NCI-H524 treated with DMSO at 0.1 percent for 48 hours (cell line): ENCODE measurements around the gene RAVER2.
"Not testable (repeated sequence)": the region's sequence is repeated elsewhere in the genome, so short reads cannot be mapped to it uniquely, and the experiment has no call there.

Experiments
- DNase-seq: peaks from one replicate; lab custom pipeline; 2025; lab: John Stamatoyannopoulos, UW

Gene RAVER2, protein sequence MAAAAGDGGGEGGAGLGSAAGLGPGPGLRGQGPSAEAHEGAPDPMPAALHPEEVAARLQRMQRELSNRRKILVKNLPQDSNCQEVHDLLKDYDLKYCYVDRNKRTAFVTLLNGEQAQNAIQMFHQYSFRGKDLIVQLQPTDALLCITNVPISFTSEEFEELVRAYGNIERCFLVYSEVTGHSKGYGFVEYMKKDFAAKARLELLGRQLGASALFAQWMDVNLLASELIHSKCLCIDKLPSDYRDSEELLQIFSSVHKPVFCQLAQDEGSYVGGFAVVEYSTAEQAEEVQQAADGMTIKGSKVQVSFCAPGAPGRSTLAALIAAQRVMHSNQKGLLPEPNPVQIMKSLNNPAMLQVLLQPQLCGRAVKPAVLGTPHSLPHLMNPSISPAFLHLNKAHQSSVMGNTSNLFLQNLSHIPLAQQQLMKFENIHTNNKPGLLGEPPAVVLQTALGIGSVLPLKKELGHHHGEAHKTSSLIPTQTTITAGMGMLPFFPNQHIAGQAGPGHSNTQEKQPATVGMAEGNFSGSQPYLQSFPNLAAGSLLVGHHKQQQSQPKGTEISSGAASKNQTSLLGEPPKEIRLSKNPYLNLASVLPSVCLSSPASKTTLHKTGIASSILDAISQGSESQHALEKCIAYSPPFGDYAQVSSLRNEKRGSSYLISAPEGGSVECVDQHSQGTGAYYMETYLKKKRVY

DNA sequence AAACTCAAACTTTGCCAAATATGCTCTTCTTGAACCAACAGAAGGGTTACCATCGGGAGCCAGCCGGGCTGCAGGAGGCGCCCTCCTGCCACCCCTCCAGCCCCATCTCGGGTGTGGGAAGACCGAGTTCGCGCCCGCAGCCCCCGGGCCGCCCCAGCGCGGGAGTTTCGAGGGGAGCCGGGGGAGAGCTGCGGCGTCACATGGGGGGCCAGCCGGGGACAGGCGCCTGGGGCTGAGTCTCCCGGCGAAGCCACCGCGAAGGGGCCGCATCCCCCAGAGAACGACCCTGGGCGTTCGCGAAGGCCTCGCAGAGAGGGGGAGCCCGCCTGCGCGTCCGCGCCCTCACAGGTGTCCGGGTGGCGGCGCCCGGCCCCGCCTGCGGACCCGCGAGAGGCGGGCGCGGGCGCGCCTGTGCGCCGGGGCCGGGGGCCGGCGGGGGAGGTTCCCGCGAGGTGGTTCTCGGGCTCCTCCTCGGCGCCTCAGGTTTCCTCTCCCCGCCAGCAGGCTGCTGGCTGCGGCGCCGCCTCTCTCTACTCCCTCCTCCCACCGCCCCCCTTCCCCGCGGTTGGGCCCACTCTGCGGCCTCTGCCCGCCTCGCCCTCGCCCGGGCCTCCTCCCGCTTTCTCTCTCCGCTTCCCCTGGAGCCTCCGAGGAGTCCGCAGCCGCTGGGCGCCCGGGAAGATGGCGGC, at the start of gene RAVER2:
RAVER2 (plus strand) TSS at position 584 of the 689 bp plus-strand sequence; CDS start at position 682, 98 bp downstream.
- DNase-seq, result no peak

DNA sequence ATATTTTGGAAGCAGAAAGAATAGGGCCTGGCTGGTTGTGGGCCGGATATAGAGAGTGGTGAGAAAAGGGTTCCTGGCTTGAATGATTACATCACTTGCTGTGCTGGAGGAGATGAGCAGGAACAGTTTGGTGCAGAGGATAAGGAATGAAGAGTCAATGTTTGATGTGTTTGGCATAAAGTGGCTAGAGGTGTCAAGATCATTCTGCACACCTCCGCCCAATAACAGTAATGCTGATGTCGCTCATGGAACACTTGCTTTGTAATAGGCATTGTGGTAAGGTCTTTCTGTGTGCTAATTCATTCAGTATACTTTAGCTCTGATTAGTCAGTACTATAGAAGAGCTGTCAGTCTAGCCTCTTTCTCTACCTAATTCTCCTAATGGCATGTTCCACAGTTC, 48.0 kb upstream of the RAVER2 start:
- no peak for DNase-seq

DNA sequence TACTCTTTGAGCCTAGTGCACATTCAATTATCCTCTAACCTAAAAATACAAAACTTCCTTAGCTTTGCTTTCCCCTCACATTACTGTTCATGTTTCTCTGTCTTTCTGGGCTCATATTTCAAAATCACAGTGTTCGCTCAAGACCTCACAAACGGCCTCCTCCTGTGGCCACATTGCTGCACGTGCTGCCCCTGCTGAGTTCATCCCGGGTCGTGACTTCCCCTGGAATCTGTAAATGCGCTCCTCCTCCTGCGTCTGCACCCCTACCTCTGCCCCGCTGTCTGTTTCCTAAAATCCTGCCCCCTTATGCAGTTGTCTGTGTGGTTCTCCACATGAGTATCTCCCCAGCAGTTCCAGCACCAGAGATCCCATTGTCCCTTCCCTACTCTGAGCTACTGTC, 45.5 kb upstream of the RAVER2 start:
- no peak for DNase-seq

DNA sequence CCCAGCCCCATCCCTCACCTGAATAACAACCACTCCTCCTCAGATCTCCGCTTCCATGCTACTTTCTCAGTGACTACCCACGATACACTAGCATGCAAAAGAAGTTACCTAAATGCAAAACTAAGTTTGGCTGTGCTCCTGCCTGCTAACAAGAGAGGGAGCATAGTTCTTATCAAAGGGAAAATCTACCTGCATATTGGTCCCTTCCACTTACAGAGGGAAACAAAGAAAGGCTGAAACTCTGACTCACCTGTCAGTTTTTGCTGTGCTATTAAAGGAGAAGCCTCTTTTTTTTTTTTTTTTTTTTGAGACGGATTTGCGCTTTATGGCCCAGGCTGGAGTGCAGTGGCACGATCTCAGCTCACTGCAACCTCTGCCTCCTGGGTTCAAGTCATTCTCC, 43.8 kb upstream of the RAVER2 start:
- DNase-seq, result no peak

DNA sequence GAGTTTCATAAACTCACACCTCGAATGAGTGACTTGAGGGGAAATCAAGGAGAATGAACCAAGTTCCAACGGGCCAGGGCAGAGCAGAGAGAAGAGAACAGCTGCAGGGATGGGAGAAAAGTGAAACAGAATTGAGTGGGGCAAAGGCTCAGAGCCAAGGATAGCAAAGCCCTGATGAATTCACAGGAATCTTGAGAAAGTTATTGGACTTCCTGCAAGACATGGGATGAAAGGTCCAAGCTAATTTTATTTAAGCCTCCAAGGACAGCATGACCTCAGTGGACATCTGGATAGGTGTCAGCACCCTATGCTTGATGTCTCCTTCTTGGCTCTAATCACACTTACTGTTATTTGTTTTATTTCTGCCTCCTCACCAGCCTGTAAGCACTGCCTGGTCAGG, 43.0 kb upstream of the RAVER2 start:
- DNase-seq, result no peak

DNA sequence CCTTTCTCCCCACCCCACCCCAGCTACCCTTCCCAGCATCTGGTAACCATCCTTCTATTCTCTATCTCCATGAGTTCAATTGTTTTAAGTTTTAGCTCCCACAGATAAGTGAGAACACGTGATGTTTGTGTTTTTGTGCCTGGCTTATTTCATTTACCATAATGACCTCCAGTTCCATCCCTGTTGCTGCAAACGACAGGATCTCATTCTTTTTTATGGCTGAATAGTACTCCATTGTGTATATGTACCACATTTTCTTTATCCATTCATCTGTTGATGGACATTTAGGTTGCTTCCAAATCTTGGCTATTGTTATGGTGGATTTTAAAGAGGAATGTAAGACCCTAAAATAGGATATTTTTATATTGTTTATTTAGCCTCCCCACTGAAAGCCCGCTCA, 42.2 kb upstream of the RAVER2 start:
- DNase-seq, result not testable (repeated sequence)

DNA sequence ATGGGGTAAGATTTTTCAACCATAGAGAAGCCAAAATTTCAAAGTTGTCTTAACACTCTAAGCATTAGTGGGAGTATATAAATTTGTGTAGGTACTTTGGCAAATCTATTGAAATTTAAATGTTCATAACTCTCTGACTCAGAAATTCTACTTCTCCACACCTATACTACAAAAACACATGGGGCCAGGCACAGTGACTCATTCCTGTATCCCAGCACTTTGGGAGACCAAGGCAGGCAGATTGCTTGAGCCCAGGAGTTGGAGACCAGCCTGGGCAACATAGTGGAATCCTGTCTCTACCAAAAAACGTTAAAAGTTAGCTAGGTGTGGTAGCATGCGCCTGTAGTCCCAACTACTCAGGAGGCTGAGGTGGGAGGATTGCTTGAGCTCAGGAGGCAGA, 41.3 kb upstream of the RAVER2 start:
- no peak for DNase-seq

DNA sequence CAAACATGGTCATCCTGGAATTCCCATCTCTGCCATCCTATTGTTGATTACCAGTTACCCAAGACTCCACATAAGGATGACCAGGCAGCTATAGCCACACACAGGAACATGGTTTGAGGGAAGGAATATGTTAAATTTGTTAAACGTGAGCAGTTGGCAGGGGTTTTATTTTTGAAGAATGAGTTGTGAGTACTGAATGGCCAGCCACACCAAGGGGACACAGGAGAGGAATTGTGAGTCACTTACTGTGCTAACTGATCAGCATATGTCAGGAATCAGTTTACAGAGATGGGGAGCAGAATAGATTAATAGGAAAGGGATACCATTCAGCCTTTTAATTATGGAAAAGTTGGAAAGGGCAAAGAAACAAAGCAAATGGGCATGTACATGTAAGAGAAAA, 39.3 kb upstream of the RAVER2 start:
- no peak for DNase-seq

DNA sequence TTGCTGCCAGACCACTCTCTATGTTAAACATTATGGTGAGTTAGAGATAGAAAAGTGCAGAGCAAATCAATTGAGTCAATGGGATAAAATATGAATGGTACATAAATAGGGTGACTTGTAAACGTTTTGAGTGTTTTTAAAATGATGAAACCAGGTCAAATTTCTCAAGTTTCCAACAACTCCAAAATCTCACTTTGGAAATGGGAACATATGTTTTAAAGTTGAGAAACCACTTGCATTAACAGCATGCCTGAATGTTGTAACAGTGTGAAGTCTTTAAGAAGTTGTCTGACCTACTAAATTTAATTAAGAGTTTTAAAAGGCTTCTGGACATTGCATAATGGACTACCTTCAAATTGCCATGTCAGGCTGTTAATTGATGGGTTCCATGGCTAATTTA, 33.6 kb upstream of the RAVER2 start:
- DNase-seq, result no peak

DNA sequence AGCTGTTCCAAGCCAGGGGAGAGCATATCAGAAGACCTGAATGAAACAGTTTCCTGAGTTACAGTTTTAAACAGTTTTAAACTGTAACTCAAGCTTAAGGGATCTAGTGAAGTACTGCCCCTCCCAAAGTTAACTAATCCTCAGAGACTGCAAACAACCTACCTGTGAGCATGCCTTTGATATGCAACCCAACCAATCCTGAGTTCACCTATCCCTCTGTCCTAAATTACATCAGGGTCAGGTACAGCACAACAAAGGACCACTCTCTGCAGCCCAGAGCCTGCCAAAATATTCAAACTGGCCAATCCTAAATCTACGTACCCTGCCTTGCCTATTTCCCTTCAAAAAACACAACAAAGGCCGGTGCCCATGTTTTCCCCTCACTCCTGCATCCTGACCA, 32.8 kb upstream of the RAVER2 start:
- DNase-seq, result no peak

DNA sequence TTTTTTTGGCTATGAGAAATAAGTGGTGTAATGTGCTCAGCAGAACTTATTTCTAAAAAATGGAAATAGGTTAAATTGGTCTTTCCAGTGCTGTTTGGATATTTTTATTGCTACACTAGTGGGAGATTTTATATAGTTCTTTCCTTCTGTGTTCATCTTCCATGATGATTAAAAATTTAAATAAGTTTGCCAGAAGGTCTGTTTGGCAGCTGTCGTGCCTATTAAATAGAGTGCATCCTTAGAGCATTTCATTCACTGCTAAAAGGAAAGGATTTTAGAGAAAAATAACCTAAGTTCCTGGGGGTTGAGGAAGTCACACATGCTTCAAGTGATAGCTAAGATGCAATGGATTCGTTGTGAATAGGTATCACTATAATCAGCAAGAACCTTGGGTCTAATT, 29.7 kb upstream of the RAVER2 start:
- DNase-seq, result no peak

DNA sequence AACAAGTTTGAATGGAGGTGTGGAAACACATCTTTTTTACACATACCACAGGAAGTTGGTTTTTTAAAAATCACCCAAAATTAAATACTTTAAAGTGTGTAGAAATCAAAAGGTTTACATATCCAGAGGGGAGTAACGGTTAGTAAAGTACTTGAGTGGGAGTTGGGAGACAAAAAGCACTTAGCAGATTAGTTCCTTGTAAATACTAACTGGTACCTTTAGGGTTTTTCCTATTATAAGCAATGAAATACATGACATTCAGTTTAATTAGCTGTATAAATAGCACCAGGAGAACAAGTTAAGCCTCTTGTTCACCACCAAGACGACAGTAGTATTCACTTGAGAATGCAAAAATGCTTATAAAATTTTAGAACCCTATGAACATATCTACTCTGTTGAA, 23.7 kb upstream of the RAVER2 start:
- no peak for DNase-seq

DNA sequence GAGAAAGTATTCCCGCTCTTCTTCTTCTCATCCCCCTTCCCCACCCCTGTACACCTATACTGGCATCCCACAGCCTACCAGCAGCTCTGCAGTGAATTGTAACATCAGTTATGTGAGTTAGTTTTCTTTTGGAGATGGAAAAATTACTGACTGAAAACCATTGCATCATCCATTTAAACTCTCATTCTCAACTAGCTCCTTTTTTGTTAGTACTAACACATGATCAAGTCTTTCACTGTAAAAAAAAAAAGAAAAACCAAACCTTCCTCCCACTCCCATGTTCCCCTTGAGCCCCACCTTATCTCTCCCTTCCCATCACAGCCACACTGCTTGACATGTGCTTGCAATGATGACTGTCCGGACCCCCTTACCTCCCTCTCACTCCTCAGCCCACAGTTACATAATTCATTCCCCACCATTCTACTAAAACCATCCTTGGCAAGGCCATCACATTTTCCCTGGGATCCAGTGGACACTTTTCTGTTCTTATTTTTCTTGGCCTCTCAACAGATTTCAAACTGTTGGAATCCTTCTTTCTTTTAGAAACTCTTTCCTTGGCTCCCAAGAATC, 23.2 kb upstream of the RAVER2 start:
- DNase-seq, result no peak

DNA sequence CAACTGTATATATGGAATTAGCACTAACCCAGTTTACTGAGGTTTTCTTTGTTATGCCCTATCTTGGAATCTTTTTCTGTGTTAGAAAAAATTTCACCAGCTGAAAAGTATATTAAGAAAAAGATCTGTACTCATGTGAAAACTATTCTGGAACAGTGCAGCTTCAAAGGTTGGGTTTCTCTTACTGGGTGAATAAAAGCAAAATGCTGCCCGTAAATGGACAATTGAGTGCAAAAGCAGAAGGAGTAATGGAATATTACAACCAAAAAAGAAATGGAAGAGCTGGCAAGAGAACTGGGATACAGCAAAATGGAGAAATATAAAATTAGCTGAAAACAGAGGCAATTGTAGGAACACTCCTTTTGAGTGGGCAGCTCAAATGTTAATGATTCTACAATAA, 17.0 kb upstream of the RAVER2 start:
- DNase-seq, result no peak

DNA sequence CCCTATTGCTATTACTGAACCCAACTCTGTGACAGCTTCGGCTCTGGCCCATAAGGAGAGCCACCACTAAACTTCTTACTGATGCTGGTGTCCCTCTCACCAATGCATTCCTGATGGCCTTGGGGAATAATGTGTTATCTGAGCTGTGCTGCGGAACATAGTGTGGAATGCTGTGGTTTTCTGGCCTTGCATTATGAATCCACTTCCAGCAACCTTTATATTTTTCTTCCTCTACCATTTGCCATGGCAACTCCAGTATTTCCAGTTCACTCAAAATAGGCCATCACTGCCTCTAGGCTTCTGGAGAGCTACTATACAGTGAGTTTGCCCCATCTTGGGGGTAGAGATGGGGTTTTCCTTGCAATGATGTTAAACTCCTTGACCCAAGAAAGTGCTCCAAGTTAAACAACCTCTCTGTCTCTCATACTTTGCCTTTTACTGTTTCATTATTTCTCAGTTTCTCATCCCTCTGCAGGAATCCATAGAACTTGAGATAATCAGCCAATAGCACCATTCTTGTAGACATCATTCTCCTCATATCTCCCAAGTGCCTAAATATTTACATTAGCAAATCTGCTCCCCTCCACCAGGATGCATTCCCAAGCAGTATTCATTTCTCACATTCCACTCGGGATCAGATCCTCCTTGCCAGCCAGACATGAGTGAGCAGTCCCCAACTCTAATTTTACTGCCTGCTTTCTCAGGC, 11.1 kb upstream of the RAVER2 start:
- DNase-seq, result no peak

DNA sequence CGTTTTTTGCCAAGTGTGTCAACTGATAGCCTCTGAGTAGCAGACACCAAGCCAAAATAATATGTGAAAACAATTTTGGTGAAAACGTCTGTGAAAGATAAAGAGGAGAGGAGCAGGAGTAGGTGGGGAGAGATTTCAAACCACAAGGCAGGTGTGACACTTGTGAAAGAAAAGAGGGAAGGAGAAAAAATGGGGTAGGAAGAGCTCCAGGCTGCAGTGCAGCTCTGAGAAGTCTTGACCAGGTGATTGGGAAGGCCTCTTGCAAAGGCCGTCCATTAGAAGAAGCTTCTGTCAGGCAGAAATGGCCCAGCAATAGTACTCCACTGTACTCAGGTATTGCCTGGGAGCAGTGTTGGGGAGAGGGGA, 10.6 kb upstream of the RAVER2 start:
- DNase-seq, result no peak

DNA sequence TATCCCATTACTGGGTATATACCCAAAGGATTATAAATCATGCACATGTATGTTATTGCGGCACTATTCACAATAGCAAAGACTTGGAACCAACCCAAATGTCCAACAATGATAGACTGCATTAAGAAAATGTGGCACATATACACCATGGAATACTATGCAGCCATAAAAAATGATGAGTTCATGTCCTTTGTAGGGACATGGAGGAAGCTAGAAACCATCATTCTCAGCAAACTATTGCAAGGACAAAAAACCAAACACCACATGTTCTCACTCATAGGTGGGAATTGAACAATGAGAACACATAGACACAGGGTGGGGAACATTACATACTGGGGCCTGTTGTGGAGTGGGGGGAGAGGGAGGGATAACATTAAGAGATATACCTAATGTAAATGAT, 4.2 kb upstream of the RAVER2 start:
- DNase-seq, result not testable (repeated sequence)

DNA sequence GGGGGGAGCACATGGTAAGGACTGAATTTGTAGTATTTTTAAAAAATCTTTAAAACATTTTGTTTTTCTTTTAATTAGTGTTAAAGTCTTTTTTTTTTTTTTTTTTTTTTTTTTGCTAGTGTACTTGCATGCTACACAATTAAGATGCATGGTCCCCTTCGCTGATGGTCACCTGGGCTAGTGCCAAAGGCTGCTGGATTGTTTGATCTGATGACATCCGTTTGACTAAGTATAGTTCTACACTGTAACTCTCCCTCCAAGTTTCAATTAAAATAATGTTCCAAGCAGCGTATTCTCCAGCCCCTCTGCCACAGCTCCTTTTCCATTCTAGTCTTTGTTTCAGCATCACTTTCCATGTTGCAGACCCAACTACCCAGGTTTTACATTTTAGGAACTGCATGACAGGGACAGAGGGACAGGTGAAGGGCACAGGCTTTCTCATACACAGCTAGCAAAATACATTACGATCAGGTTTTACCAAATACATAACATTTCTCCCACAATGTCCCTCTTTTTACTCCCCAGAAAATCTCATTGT, 852 bp upstream of the RAVER2 start:
- no peak for DNase-seq

DNA sequence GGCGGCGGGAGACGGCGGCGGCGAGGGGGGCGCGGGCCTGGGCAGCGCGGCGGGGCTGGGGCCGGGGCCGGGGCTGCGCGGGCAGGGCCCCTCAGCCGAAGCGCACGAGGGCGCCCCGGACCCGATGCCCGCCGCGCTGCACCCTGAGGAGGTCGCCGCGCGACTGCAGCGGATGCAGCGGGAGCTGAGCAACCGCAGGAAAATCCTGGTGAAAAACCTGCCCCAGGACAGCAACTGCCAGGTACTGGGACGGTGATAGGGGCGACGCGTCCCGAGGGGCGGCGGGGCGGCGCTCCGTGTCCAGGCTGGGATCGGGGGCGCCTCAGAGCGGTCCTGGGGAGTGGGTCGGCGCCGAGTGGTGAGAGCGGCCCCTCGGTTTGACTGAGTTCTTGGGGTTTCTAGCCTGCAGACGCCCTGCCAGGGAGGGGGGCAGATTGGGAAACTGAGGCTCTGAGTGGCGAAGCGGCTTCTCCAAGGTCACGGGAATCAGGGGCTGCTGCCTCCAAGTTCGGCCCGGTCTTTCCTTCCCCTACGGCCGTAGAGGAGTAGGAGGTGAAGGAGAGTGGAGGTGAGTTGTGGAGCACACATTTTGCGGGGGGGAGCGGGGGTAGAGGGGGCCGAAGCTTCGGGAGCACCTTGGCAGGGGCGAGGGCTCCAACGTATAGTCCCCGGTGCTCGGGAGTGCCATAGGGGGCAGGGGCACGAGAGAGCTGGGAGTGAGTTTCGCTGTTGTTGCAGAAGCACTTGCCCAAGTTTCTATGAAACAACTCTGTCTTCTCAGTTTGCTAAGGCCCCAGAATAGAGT, 508 bp downstream of the RAVER2 start:
- no peak for DNase-seq

DNA sequence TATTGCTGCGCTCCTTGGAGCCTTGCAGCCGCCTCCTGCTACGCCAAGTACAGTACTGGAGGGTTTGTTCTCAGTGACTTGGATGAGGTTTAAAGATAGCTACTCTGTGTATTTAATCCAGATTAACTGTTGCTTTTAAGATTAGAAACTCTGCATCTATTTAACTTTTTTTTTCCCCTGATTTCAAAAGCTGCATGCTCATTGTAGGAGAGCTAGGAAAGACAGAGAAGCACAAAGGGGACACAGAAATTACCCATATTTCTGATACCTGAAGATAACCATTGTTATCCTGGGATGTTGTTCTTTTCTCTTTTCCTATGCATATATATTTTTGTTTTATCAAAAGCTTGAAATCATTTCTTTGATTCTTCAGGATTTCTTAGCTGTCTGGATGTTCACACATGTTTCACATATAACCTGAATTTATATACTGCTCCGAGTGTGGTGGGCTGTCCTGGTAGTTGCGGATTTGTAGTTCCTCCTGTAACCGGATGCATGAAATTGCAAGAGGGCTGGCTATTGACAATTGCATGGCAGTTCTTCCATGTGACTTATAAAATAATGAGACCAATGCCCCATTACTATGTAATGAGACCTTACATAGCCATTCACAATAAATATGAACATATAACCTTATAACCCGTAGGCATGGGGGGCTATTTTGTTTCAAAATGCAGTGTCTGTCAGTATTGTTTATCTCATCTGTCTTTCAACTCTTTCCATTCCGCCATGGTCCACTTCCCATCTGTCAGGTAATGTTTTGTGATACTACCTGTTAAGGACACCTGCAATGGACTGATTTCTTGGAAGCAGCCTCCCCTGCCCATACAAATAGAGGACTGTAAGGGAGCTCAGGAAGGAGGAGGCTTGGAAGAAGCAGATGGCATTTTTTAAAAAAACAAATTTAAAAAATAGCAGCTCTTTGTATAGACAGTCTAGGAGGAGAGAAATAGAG, 1.4 kb downstream of the RAVER2 start:
- no peak for DNase-seq
